Amygdala (tissue), 56 donors: ENCODE data around the gene ATP11A.
A peak's percentile ranks its signal among the peaks of the same experiment; 100 is the strongest.
"Not testable (repeated sequence)": the region's sequence is repeated elsewhere in the genome, so short reads cannot be mapped to it uniquely, and the experiment has no call there.

ENCODE experiments used
- DNase-seq, 56 donors: peaks; one replicate each; lab custom pipeline; 2025; lab: John Stamatoyannopoulos, UW

Gene ATP11A

GRCh38 chr13:112870051-112870331 is 180.2 kb downstream of the ATP11A start:
- DNase-seq: no peak

GRCh38 chr13:112870737-112871287 is 181.0 kb downstream of the ATP11A start:
- no peak for DNase-seq

DNA sequence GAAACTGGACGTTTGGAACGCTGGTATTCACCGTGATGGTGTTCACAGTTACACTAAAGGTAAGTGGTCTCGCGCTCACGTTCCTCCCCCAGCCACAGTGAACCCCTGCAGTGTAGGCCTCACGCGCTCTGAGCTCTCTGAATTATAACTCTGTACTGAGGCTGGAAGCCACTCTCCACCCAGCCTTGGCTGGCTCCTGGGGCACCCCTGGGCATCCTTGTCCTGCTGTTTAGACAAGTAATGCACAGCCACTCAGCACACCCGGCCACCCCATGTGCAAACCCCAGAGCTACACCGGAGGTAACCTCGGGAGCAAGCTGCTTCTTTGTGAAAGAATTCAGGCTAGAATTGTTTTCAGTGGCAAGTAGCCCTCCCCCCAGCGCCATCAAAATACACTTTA is 181.9 kb downstream of the ATP11A start:
- DNase-seq: no peak

DNA sequence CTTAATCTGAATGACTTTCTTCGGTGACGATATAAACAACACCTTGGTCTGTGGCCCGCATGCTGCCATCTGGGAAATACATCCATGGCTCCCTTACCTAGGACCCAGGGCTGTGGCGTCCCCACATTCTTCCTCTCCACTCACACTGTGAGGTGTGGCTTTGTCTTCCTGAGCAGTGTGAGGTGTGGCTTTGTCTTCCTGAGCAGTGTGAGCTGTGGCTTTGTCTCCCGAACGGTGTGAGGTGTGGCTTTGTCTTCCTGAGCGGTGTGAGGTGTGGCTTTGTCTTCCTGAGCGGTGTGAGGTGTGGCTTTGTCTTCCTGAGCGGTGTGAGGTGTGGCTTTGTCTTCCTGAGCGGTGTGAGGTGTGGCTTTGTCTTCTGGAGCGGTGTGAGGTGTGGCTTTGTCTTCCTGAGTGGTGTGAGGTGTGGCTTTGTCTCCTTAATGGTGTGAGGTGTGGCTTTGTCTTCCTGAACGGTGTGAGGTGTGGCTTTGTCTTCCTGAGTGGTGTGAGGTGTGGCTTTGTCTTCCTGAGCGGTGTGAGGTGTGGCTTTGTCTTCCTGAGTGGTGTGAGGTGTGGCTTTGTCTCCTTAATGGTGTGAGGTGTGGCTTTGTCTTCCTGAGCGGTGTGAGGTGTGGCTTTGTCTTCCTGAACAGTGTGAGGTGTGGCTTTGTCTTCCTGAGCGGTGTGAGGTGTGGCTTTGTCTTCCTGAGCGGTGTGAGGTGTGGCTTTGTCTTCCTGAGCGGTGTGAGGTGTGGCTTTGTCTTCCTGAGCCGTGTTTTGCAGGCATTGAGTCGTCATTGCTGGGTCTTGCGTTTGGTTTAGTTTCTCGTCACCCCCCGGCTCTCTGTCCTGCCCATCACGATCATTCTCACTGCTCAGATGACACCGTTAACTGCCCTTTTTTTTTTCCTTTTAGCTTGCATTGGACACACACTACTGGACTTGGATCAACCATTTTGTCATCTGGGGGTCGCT is 183.1 kb downstream of the ATP11A start:
- DNase-seq: not testable (repeated sequence)

GRCh38 chr13:112873851-112874750 is 184.3 kb downstream of the ATP11A start:
- DNase-seq: peak in 45 of 56 donors; percentile 10 to 84 (median 53)

- no peak for DNase-seq
Measured at GRCh38 chr13:112874751-112875300, 185.0 kb downstream of the ATP11A start.

- no peak for DNase-seq
Measured at GRCh38 chr13:112875627-112876026, 185.8 kb downstream of the ATP11A start.

DNA sequence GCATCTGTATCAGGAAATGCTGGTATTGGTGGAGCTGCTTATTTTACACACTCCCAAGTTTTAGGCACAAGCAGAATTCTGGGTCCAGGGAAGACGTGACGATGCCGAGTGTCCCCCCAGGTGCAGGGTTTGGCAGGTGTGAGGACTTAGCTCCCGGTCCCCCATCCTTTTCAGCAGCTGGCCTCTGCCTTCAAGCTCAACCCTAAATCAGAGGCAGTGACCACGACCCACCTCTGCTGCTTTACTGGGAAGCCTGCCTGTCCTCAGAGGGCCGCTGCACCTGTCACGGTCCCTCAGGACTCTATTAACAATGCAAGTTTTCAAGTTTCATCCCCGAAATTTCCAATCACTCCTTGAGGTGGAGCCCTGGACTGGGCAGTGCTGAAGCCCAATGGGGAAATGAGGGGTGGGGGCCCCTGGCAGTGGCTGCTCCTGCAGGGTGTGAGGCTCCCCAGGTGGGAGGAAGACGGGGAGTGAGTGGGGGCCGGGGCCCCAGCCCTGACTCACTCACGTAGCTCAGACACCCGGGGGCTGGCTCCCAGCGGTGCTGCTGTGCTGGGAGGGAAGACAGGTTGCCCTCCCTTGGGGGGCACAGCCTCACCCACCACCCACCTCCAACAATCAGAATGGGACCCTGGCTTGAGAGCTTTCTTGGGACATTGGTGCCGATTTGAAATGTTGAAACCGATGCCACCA is 186.6 kb downstream of the ATP11A start:
- no peak for DNase-seq

- DNase-seq: no peak
Measured at GRCh38 chr13:112877066-112877465, 187.2 kb downstream of the ATP11A start.

- DNase-seq: no peak
Measured at GRCh38 chr13:112877539-112877938, 187.7 kb downstream of the ATP11A start.

GRCh38 chr13:112877976-112878955 is 188.4 kb downstream of the ATP11A start:
- no peak for DNase-seq

DNA sequence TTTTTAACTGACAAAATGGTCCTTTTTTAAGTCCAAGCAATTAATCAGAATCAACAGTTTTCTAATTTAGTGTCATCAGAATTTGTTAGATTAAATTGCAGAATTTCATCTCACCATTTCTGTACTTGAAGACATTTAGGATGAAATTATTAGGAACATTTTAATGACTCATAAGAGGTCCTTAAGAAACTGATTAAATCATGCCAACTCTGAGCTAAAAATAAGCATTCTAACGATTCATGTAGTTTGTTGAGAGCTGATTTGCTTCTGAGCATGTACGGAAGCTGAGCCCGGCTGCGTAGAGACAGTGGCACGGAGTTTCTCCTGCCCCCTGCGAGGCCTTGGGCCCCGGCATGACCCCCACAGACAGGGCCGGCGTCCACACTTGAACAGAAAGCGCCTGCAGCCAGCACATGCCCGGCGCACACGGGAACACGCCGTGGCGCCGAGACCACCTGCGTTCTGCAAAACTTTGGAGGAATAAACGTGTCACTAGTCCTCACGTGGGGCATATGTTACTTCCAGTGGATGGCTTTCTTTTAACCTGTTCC is 189.5 kb downstream of the ATP11A start:
- DNase-seq: no peak

DNA sequence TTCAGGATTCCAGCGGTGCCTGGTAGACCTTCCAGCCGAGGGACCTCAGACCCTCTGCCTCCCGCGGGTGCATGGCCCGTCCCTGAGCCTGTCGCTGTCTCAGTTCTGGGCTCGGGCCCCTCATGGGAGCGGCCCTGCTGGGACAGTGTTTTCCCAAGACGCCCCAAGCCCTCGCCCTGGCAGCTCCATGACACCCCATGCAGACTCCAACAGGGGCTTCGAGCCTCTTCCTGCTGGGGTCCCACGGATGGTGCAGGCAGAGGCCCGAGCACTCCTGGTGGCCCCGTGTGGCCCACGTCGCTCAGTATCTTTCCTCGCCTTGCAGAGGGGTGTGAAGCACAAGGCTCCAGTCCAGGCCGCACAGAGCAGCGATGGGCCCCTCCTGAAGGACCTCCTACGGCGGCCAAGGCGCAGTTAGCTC is 190.4 kb downstream of the ATP11A start:
- DNase-seq: no peak

GRCh38 chr13:112880976-112881540 is 191.2 kb downstream of the ATP11A start:
- no peak for DNase-seq

DNA sequence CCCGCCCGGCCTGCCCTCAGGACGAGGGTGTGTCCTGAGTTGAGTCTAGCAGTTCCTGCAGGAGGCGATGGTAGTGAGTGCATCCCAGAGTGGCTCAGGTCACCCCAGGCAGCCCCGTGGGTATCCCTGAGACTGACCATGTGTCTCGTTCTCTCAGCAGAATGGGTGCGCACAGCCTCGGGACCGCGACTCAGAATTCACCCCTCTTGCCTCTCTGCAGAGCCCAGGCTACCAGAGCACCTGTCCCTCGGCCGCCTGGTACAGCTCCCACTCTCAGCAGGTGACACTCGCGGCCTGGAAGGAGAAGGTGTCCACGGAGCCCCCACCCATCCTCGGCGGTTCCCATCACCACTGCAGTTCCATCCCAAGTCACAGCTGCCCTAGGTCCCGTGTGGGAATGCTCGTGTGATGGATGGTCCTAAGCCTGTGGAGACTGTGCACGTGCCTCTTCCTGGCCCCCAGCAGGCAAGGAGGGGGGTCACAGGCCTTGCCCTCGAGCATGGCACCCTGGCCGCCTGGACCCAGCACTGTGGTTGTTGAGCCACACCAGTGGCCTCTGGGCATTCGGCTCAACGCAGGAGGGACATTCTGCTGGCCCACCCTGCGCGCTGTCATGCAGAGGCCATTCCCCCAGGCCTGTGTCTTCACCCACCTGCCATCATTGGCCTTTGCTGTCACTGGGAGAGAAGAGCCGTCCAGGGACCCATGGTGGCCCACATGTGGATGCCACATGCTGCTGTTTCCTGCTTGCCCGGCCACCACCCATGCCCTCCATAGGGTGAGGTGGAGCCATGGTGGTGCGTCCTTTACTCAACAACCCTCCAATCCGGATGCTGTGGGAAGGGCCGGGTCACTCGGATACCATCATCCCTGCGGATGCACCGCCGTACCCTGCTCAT is 192.1 kb downstream of the ATP11A start:
- no peak for DNase-seq

DNA sequence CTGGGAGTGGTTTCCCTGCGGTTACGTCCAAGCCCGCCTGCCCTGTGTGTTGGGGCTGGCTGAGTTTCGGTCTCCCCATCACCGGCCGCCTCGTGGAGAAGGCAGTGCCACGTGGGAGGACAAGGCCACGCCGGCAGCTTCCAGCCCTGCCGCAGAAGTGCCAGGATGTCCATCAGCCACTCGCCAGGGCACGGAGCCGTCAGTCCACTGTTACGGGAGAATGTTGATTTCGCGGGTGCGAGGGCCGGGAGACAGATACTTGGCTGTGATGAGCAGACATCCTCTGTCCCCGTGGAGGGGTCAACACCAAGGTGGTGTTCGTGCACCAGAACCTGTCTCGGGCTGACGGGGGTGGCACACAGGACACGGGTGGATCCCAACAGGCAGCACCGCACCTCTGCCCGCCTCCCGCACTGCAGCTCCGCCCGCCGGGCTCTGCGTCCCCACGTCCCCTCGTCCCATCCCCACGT is 192.8 kb downstream of the ATP11A start:
- DNase-seq: no peak
